Placental epithelial cell (primary cell): Measurements from ENCODE around the gene THAP8. TPM values are rescaled to one million over a fixed set of nuclear protein-coding genes. Genes with fewer than 3 reads are reported as not detected.

Experiments used
- total RNA-seq: library from RNA; depleted of rRNA; stranded (reverse); fragments of >200 nt; gene quantifications from 2 replicates; pipeline ENCODE4 v1.2.3, GENCODE V29; 2012

The THAP8 gene, protein sequence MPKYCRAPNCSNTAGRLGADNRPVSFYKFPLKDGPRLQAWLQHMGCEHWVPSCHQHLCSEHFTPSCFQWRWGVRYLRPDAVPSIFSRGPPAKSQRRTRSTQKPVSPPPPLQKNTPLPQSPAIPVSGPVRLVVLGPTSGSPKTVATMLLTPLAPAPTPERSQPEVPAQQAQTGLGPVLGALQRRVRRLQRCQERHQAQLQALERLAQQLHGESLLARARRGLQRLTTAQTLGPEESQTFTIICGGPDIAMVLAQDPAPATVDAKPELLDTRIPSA
- total RNA-seq, result 5.5 and 8.1 TPM in 2 replicates

GRCh38 chr19:36054119-36054732 is at the start of gene THAP8:
Gene THAP8 (minus strand): TSS chr19:36054285. CDS start chr19:36054217, 68 bp downstream.

DNA sequence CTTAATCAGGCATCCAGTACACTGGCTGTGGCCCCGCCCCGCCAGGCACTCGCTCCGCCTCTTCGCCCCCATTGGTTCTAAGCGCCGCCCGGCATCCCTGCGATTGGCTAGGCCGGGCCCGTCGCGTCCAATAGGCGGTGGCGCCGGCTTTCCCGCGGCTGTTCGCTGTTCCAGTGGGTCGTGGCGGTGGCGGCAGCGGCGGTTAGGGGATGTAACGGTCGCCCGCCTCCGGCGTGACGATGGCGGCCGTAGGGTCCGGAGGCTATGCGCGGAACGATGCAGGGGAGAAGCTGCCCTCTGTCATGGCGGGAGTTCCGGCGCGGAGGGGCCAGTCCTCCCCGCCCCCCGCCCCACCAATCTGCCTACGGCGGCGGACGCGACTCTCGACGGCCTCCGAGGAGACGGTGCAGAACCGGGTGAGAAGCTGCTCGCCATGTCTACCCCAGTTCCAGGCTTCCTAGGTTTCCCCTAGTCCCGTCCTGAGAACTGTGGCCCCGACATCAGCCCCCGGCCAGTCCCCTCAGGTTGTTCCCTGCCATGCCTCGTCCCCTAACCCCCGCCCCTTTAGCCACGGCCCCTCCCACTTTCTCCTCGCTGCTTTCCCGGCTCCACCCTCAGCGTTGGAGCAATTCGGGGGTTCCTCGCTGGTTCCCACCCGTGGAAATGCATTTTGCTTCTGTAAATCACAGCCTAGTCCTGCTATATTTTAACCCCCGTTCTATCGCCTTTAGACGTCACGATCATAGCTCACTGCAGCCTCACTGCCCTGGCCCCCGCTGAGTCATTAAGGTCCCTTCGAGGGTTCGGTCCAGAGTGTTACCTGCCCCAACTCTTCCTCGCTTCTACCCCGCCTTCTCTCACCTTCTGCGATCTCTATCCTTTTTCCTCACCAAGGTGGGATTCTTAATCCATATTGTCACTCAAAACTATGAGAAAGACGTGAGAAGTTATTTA is 925 bp upstream of the THAP8 start, which contains the start of gene WDR62:
Gene WDR62, plus strand, starts transcription at position 165 of the 954 bp plus-strand sequence. Its CDS starts 75 bp downstream, at position 240.

GRCh38 chr19:36032251-36033104 is 21.6 kb downstream of the THAP8 start, which contains the start of gene CLIP3:
Gene CLIP3 (minus strand): TSS chr19:36032873. CDS start chr19:36032357, 516 bp downstream.

GRCh38 chr19:36014012-36014924 is 39.8 kb downstream of the THAP8 start, which contains the start of gene ALKBH6:
Gene ALKBH6 (minus strand): TSS chr19:36014213. CDS start chr19:36013397, 816 bp downstream.

DNA sequence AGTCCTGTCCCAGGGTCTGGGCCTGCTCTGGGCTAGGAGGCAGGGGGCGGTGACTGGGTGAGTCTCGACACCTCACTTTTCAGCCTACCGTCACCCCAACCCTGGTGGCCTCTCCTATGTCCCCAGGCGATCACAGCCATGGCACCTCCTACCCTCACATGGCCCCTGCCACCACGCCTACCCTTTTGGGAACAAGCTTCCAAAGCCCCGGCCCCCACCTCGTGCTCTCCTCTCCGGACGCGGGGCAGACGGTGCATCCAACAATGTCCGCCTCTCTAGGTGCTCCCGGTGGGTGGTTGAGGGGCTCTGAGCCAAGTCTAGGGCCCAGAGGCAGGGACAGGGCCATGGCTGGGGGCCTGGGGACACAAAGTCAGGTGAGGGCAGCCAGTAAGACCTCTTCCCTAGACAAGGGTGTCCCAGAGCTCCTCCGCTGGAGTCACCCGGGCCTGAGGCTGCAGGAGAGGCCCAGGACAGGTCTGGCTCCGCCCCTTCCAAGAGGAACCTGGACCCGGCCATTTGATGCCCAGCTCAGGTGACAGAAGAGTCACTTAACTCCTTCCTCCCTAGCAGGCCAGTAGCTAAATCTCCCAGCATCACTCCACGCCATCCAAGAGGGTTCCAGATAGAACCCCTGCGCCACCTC is 45.6 kb downstream of the THAP8 start, which contains the start of gene SYNE4:
Gene SYNE4, minus strand, starts transcription at position 478 of the 643 bp plus-strand sequence. Its CDS starts 132 bp downstream, at position 346.

DNA sequence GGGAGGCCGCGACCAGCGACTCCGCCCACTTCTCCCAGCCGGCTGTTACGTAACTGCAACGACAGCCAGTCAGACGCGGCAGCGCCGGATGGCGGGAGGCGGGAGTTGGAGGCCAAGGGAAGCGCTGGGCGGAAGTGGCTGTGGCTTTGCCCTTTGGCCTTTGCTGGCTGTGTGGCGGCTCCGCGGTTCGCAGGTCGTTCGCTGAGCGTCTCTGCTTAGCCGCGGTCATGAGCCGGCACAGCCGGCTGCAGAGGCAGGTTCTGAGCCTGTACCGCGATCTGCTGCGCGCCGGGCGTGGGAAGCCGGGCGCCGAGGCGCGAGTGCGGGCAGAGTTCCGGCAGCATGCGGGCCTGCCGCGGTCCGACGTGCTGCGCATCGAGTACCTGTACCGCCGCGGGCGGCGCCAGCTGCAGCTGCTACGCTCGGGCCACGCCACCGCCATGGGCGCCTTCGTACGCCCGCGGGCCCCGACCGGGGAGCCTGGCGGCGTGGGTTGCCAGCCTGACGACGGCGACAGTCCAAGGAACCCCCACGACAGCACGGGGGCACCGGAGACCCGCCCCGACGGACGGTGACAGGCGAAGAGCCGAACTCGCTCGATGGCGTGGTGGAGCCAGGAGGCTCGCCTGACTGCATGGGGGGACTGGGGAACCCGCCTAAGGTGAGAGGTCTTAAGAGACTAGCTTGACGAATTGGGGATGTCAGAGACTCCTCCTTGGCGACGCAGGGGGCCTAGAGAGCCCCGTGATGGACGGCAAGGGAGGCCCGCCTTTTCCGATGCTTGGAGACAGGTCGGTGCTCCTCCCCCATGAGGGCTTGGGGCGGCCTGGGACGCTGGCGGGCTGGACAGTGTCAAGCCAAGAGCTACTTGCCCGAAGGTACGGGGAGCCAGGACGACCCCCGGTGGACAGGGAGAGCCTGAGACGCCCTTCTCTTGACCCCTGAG is 58.8 kb downstream of the THAP8 start, which contains the start of gene SDHAF1:
Gene SDHAF1, plus strand, starts transcription at position 141 of the 946 bp plus-strand sequence. Its CDS starts 87 bp downstream, at position 228.

Other genes starting within 250 kb of the THAP8 start
- gene PRODH2, start 241.4 kb downstream of the THAP8 start, total RNA-seq, result not detected in 2 replicates
- gene NPHS1, start 201.8 kb downstream of the THAP8 start, total RNA-seq, result not detected in 2 replicates
- gene KIRREL2, start 197.4 kb downstream of the THAP8 start, total RNA-seq, result 0.39 TPM in 1 of 2 replicates, not detected in the other
- 5.5 and 9.1 TPM in 2 replicates for gene APLP1, start 185.7 kb downstream of the THAP8 start, total RNA-seq
- 5.6 and 16.5 TPM in 2 replicates for gene NFKBID, start 153.7 kb downstream of the THAP8 start, total RNA-seq
- gene HCST, start 151.8 kb downstream of the THAP8 start, total RNA-seq, result 3.1 and 3.5 TPM in 2 replicates
- gene TYROBP, start 146.0 kb downstream of the THAP8 start, total RNA-seq, result not detected in 2 replicates
- 8.6 and 11.6 TPM in 2 replicates for gene LRFN3, start 117.9 kb downstream of the THAP8 start, total RNA-seq
- 17.4 and 22.4 TPM in 2 replicates for gene SDHAF1, start 59.1 kb downstream of the THAP8 start, total RNA-seq
- 8.5 and 10.2 TPM in 2 replicates for gene SYNE4, start 45.5 kb downstream of the THAP8 start, total RNA-seq
- 11.0 and 18.3 TPM in 2 replicates for gene ALKBH6, start 40.1 kb downstream of the THAP8 start, total RNA-seq
- gene CLIP3, start 21.4 kb downstream of the THAP8 start, total RNA-seq, result 6.3 and 13.0 TPM in 2 replicates
- gene WDR62, start 612 bp upstream of the THAP8 start, total RNA-seq, result 14.1 and 17.5 TPM in 2 replicates
- not detected in 2 replicates for gene OVOL3, start 56.9 kb upstream of the THAP8 start, total RNA-seq
- gene POLR2I, start 60.6 kb upstream of the THAP8 start, total RNA-seq, result 55.5 and 82.8 TPM in 2 replicates
- 173 and 337 TPM in 2 replicates for gene TBCB, start 61.2 kb upstream of the THAP8 start, total RNA-seq
- gene CAPNS1, start 85.8 kb upstream of the THAP8 start, total RNA-seq, result 413 and 636 TPM in 2 replicates
- gene COX7A1, start 98.2 kb upstream of the THAP8 start, total RNA-seq, result 4.9 and 53.8 TPM in 2 replicates
- gene ZNF565, start 160.4 kb upstream of the THAP8 start, total RNA-seq, result 4.6 and 6.3 TPM in 2 replicates
- gene ZNF146, start 160.8 kb upstream of the THAP8 start, total RNA-seq, result 77.3 and 79.3 TPM in 2 replicates